ENCODE measurements around the gene CT45A1. TPM values are rescaled to one million over a fixed set of nuclear protein-coding genes. Genes with fewer than 3 reads are reported as not detected.
"Not testable (repeated sequence)": the region's sequence is repeated elsewhere in the genome, so short reads cannot be mapped to it uniquely, and the experiment has no call there.

The CT45A1 gene, protein sequence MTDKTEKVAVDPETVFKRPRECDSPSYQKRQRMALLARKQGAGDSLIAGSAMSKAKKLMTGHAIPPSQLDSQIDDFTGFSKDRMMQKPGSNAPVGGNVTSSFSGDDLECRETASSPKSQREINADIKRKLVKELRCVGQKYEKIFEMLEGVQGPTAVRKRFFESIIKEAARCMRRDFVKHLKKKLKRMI
- not detected for total RNA-seq (ENCODE audit: unreplicated experiment)
- long read RNA-seq: 0 reads

DNA sequence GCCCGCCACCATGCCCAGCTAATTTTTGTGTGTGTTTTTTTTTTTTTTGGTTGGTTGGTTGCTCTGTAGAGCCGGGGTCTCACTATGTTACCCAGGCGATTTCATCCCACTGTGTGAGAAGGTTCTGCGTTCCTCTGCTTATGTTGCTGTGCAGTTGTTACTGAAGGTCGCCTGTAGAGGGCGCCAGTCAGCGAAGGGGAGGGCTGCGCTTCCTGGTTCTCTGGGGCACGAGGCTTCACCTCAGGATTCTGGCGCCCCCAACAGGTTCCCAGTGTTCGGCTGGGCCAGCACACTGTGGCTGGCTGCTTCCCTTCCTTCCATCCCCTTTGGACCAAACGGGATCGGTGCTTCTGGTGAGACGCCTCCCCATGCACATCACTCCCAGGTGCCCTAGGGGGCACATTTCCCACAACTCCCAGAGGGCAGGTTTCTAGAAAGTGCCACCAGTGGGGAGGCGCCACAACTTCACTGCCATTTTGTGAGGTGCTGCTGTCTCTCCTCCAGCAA, at the start of gene CT45A1:
CT45A1 (plus strand) TSS at position 457 of the 507 bp plus-strand sequence. CDS start 5,302 bp downstream, outside the sequence.
- H3K4me3 Mint-ChIP-seq (ENCODE audit: unreplicated experiment); H3K9me3 Mint-ChIP-seq (ENCODE audit: unreplicated experiment); H3K4me1 Mint-ChIP-seq (ENCODE audit: unreplicated experiment); H3K27me3 Mint-ChIP-seq (ENCODE audit: unreplicated experiment); H3K36me3 Mint-ChIP-seq (ENCODE audit: low read depth, unreplicated experiment); H3K27ac Mint-ChIP-seq (ENCODE audit: unreplicated experiment): not testable (repeated sequence)
- DNase-seq (ENCODE audit: low spot score): peak; percentile 4

DNA sequence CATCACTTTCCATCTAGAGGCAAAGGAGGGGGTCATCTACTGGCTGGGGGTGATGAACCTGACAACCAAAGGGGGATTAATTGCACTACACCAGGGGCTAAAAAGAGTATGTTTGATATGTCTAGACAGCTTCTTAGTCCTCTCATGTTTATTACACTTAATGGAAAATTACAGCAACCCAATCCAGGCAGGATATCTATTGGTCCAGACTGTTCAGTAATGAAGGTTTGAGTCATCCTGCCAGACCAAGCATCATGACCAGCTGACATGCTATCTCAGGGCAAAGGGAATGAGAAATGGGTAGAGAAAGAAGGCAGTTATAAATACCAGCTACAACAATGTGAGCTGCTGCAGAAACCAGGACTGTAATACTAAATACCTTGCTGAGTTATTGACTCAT, 40.5 kb upstream of the CT45A1 start:
- not testable (repeated sequence) for DNase-seq (ENCODE audit: low spot score); H3K36me3 Mint-ChIP-seq (ENCODE audit: low read depth, unreplicated experiment); H3K4me3 Mint-ChIP-seq (ENCODE audit: unreplicated experiment); H3K9me3 Mint-ChIP-seq (ENCODE audit: unreplicated experiment); H3K27ac Mint-ChIP-seq (ENCODE audit: unreplicated experiment); H3K27me3 Mint-ChIP-seq (ENCODE audit: unreplicated experiment); H3K4me1 Mint-ChIP-seq (ENCODE audit: unreplicated experiment)

DNA sequence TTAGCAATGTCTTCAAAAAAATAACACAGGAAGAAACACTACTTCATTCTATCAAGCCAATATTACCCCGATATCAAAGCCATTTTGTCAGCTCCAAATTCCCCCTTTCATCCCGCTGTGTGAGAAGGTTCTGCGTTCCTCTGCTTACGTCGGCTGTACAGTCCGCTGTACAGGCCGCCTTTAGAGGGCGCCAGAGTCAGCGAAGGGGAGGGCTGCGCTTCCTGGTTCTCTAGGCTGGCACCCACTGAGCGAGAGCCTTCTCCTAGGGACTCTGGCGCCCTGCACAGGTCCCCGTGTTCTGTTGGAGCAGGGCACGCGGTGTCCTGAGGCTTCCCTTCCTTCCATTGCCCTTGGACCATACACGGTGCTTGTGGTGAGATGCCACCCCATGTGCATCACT, 25.3 kb upstream of the CT45A1 start:
- Mint-ChIP-seq H3K4me3 (ENCODE audit: unreplicated experiment) (no peak overlapping the region), H3K9me3 (ENCODE audit: unreplicated experiment) (no peaks in the 10 kb centered on the region), H3K4me1 (ENCODE audit: unreplicated experiment) (no peaks in the 10 kb centered on the region), H3K36me3 (ENCODE audit: low read depth, unreplicated experiment) (no peaks in the 10 kb centered on the region), H3K27ac (ENCODE audit: unreplicated experiment) (no peak overlapping the region), H3K27me3 (ENCODE audit: unreplicated experiment) (no peaks in the 10 kb centered on the region)
- peak; percentile 31 for DNase-seq (ENCODE audit: low spot score)
- TF ChIP-seq, protein P1, sequence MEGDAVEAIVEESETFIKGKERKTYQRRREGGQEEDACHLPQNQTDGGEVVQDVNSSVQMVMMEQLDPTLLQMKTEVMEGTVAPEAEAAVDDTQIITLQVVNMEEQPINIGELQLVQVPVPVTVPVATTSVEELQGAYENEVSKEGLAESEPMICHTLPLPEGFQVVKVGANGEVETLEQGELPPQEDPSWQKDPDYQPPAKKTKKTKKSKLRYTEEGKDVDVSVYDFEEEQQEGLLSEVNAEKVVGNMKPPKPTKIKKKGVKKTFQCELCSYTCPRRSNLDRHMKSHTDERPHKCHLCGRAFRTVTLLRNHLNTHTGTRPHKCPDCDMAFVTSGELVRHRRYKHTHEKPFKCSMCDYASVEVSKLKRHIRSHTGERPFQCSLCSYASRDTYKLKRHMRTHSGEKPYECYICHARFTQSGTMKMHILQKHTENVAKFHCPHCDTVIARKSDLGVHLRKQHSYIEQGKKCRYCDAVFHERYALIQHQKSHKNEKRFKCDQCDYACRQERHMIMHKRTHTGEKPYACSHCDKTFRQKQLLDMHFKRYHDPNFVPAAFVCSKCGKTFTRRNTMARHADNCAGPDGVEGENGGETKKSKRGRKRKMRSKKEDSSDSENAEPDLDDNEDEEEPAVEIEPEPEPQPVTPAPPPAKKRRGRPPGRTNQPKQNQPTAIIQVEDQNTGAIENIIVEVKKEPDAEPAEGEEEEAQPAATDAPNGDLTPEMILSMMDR (IDR thresholded peaks at IDR 0.05; ENCODE audit: unreplicated experiment): no peak

DNA sequence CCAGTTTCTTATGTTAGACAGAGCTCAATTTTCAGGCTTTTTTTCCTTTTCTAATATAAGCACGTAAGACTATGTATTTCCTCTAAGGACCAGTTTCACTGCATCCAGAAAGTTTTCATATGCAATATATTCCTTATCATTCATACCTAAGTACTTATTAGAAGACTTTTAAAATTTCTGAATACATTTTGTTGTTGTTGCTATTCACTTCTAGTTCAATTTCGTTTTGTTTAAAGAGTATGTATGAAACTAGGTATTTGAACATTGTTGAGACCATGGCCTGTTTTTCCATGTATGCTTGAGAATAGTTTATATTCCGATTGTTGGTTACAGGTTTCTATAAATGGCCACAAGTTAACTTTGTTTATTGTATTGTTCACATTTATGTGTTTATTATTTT, 18.0 kb upstream of the CT45A1 start:
- no peaks in the 10 kb centered on the region for H3K27me3 Mint-ChIP-seq (ENCODE audit: unreplicated experiment)
- DNase-seq (ENCODE audit: low spot score): no peak
- TF ChIP-seq, protein P1 (IDR thresholded peaks at IDR 0.05; ENCODE audit: unreplicated experiment): no peak
- H3K36me3 Mint-ChIP-seq (ENCODE audit: low read depth, unreplicated experiment): no peaks in the 10 kb centered on the region
- H3K27ac Mint-ChIP-seq (ENCODE audit: unreplicated experiment): no peak overlapping the region
- no peaks in the 10 kb centered on the region for H3K4me1 Mint-ChIP-seq (ENCODE audit: unreplicated experiment)
- no peak overlapping the region for H3K4me3 Mint-ChIP-seq (ENCODE audit: unreplicated experiment)
- no peaks in the 10 kb centered on the region for H3K9me3 Mint-ChIP-seq (ENCODE audit: unreplicated experiment)

DNA sequence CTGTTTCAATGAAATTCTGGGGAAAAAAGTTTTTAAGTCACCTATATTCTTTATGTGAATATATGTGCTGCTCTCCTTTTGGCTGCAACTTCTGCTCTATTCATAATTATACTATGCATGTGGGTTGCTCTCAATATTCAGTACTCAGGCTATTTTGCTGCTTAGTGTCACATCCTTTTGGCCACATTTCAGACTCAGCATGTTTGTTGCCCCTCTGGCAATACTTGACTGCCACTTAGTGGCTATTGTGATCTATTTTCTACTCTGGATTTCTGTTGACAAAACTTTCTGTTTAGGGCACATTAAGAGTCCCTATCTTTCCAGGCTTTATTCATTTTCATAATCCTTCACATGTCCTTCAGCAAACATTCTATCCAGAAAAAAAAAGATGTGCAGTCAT, 15.8 kb upstream of the CT45A1 start:
- Mint-ChIP-seq H3K4me1 (ENCODE audit: unreplicated experiment) (no peaks in the 10 kb centered on the region), H3K27ac (ENCODE audit: unreplicated experiment) (no peak overlapping the region), H3K36me3 (ENCODE audit: low read depth, unreplicated experiment) (no peaks in the 10 kb centered on the region), H3K4me3 (ENCODE audit: unreplicated experiment) (no peak overlapping the region), H3K9me3 (ENCODE audit: unreplicated experiment) (no peaks in the 10 kb centered on the region), H3K27me3 (ENCODE audit: unreplicated experiment) (no peaks in the 10 kb centered on the region)
- TF ChIP-seq, protein P1 (IDR thresholded peaks at IDR 0.05; ENCODE audit: unreplicated experiment): no peak
- DNase-seq (ENCODE audit: low spot score): no peak

DNA sequence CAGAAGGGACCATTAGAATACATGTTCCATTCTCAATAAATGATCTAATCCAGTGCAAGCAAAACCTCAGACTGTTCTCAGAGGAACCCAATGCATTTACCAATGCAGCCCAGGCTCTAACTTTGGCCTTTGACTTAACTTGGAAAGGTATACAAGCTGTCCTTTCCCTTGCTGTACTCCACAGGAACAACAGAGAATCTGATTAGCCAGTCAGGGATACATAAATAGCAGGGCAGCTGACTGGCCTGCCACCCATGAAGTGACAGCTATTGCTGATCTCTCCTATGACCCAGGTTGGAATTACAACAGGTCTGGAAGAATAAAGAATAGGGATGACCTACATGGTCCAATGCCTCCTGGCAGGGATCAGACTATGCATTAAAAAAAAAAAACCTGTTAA, 14.5 kb upstream of the CT45A1 start:
- Mint-ChIP-seq H3K36me3 (ENCODE audit: low read depth, unreplicated experiment) (no peaks in the 10 kb centered on the region), H3K9me3 (ENCODE audit: unreplicated experiment) (no peaks in the 10 kb centered on the region), H3K4me3 (ENCODE audit: unreplicated experiment) (no peak overlapping the region), H3K4me1 (ENCODE audit: unreplicated experiment) (no peaks in the 10 kb centered on the region), H3K27me3 (ENCODE audit: unreplicated experiment) (no peaks in the 10 kb centered on the region), H3K27ac (ENCODE audit: unreplicated experiment) (no peak overlapping the region)
- DNase-seq (ENCODE audit: low spot score): no peak
- TF ChIP-seq, protein P1 (IDR thresholded peaks at IDR 0.05; ENCODE audit: unreplicated experiment): no peak
